T-cell (primary cell): Measurements from ENCODE around the gene ZNF333. TPM values are rescaled to one million over a fixed set of nuclear protein-coding genes. Genes with fewer than 3 reads are reported as not detected.

Experiments
- total RNA-seq, 35 experiments: library from RNA in 6 of 35; stranded (reverse) in 6 of 35; fragments of 120-200 nt in 1 of 35; gene quantifications; one replicate each; pipeline versions ENCODE4 v1.2.1 to v1.2.4 and lab custom pipeline; 2013 to 2026

ZNF333 gene
- total RNA-seq, 5 donors from 2014 or later (not counting 1 experiment from before 2014, with no cell fraction given): 20.5 to 39.0 (median 30.4) TPM

Other genes with a start within 250 kb of the ZNF333 start
- gene PTGER1, start 214.7 kb upstream of the ZNF333 start, total RNA-seq: under 1 TPM in 2 of 5 donors, not detected in 3; 0.23 to 0.25 TPM
- 10 to 100 TPM; 27.5 to 44.4 (median 35.4) TPM for gene GIPC1, start 193.9 kb upstream of the ZNF333 start, total RNA-seq
- 100 to 1,000 TPM; 158 to 575 (median 165) TPM for gene DNAJB1, start 171.7 kb upstream of the ZNF333 start, total RNA-seq
- gene TECR, start 160.5 kb upstream of the ZNF333 start, total RNA-seq: 100 to 1,000 TPM; 137 to 207 (median 171) TPM
- gene NDUFB7, start 118.0 kb upstream of the ZNF333 start, total RNA-seq: 100 to 1,000 TPM in 1 of 5 donors, 10 to 100 TPM in 4; 47.9 to 112 (median 90.4) TPM
- gene CLEC17A, start 107.0 kb upstream of the ZNF333 start, total RNA-seq: 1 to 10 TPM in 3 of 5 donors, under 1 TPM in 2; 0.40 to 5.2 (median 1.1) TPM
- not detected for gene ADGRE3, start 15.2 kb upstream of the ZNF333 start, total RNA-seq
- gene ADGRE2, start 88.5 kb downstream of the ZNF333 start, total RNA-seq: 1 to 10 TPM in 2 of 5 donors, under 1 TPM in 3; 0.62 to 5.4 (median 0.82) TPM
- gene OR7A5, start 145.1 kb downstream of the ZNF333 start, total RNA-seq: not detected
- gene OR7C1, start 145.1 kb downstream of the ZNF333 start, total RNA-seq: not detected
- not detected for gene OR7A10, start 158.9 kb downstream of the ZNF333 start, total RNA-seq
- gene OR7A17, start 196.1 kb downstream of the ZNF333 start, total RNA-seq: not detected